Body of pancreas (tissue), 4 donors: Measurements from ENCODE around the gene FGF22. TPM values are rescaled to one million over a fixed set of nuclear protein-coding genes. Genes with fewer than 3 reads are reported as not detected.

Experiments
- ATAC-seq: fragments of 150-250 bp; one replicate; pipeline ENCODE4 v1.9.1; 2016
- DNase-seq, 4 donors: peaks; one replicate each; pipeline ENCODE4 v3.0.0-alpha.2; 2019
- H3K27ac ChIP-seq, 4 donors: fragments of 200-600 bp; sonication (generic); 1 replicate in 3 of 4; 2 replicates in 1 of 4; pipeline versions ENCODE4 v1.5.1 to v1.6.1; 2016 to 2019; ENCODE audit warnings: mild to moderate bottlenecking in 1 of 4, mixed read lengths in 1 of 4, moderate library complexity in 1 of 4
- H3K27me3 ChIP-seq, 2 donors: fragments of 200-600 bp; sonication (generic); one replicate each; pipeline ENCODE4 v1.6.0; 2016; ENCODE audit warnings: mild to moderate bottlenecking in 1 of 2
- H3K36me3 ChIP-seq, 2 donors: fragments of 200-600 bp; sonication (generic); replicated peaks in 1 of 2; 2 replicates each; pipeline ENCODE4 v1.5.1; 2016; ENCODE audit warnings: low read depth in 2 of 2; ENCODE audit not compliant: insufficient read depth in 1 of 2
- H3K4me1 ChIP-seq: fragments of 200-600 bp; sonication (generic); one replicate; pipeline ENCODE4 v1.6.0; 2016
- H3K4me3 ChIP-seq, 2 donors: fragments of 200-600 bp; sonication (generic); 1 replicate in 1 of 2; 2 replicates in 1 of 2; pipeline ENCODE4 v1.5.1; 2016 to 2019
- H3K9me3 ChIP-seq, 3 donors: fragments of 200-600 bp; sonication (generic); 1 replicate in 2 of 3; 2 replicates in 1 of 3; pipeline ENCODE4 v1.5.1; 2016
- CTCF ChIP-seq, 7 experiments: fragments of 450-650 bp in 4 of 7; fragments of 200-600 bp in 3 of 7; sonication (generic) in 3 of 7; IDR thresholded peaks; one replicate each; pipeline ENCODE4 v1.5.1; 2016 to 2019; ENCODE audit warnings: antibody characterized with exemption in 7 of 7
- POLR2A ChIP-seq, 3 donors: fragments of 450-650 bp; IDR thresholded peaks; one replicate each; pipeline ENCODE4 v1.6.1; 2016; ENCODE audit warnings: antibody characterized with exemption in 3 of 3, mild to moderate bottlenecking in 2 of 3
- WGBS, 2 donors: methylation state at CpG; one replicate each; pipeline ENCODE4 v1.1.5; 2017; 5-methylcytosine and 5-hydroxymethylcytosine counted together
- intact Hi-C: fragments of 100-400 bp; cut with DNase I; formaldehyde crosslinking; loops from one replicate; pipeline ENCODE4 v1.15.1; 2023
- total RNA-seq, 2 donors: library from RNA; depleted of rRNA; stranded (reverse); fragments of >200 nt; gene quantifications; one replicate each; pipeline ENCODE4 v1.1.0, GENCODE V29; 2016

The FGF22 gene
- total RNA-seq, 2 donors from 2014 or later, result not detected

DNA sequence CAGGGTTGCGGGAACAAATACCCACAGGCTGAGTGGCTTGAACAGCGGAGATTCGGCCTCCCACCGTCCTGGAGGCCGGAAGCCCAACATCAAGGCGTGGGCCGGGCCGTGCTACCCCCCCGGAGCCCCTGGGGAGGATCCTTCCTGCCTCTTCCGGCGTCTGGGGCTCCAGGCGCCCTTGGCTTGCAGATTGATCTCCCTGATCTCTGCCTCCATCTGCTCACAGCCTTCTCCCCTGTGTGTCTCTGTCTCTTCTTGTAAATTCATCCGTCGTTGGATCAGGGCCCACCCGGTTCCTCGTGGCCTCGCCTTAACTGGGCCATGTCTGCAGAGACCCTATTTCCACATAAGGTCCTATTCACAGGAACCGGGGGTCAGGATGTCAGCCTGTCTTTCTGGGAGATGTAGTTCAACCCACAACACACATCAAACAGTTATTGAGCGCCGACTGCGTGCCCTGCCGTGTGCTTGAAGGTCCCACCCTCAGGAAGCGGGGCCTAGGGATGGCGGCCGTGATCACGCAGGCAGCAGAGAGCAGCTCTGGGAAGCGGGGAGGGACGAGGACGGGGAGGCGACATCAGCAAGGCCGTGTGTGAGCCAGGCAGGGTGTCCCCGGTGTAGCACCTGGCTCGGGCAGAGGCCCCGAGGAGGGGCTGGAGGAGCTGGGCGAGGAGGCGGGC lies 28.7 kb upstream of the FGF22 start:
- peaks cover 5% of the 10 kb centered on the region for H3K4me1 ChIP-seq
- no peak for TF ChIP-seq CTCF (IDR thresholded peaks at IDR 0.05)
- no peak for TF ChIP-seq POLR2A (IDR thresholded peaks at IDR 0.05)
- DNase-seq, result peak in 2 of 4 donors; percentile 35 to 39
- H3K4me3 ChIP-seq, result no peak overlapping the region
- 31 to 64% methylated on average over 24 to 36 of the region's 36 CpGs for WGBS, 2 donors
- intact Hi-C loops, result no loop called here
- no peaks in the 10 kb centered on the region for H3K27me3 ChIP-seq
- no peaks in the 10 kb centered on the region for H3K36me3 ChIP-seq
- ATAC-seq, result peak; percentile 38
- H3K27ac ChIP-seq, result no peak overlapping the region
- H3K9me3 ChIP-seq, result no peaks in the 10 kb centered on the region

DNA sequence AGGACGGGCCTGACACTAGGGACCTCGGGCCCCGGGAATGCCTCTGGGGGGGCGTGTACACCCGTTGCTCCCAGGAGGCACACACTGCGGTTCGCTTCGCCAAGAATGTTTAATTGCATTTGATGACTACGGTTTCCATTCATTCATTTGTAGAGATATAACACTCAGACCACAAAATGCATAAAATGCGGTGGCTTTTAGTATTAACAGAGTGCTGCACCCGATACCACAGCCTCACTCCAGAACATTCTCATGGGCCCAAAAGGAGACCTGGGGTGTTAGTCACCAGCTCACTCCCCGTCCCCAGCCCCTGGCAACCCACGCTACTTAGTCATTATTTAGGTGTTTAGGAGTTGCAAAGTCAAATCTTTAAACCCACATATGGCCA lies 28.2 kb upstream of the FGF22 start:
- H3K27me3 ChIP-seq, result no peaks in the 10 kb centered on the region
- ATAC-seq, result no peak
- intact Hi-C loops, result no loop called here
- WGBS, 2 donors, result 48 to 83% methylated on average over 6 to 13 of the region's 13 CpGs
- no peak overlapping the region for H3K4me3 ChIP-seq
- no peak for DNase-seq
- TF ChIP-seq CTCF (IDR thresholded peaks at IDR 0.05), result no peak
- no peaks in the 10 kb centered on the region for H3K36me3 ChIP-seq
- H3K9me3 ChIP-seq, result no peaks in the 10 kb centered on the region
- peaks cover 5% of the 10 kb centered on the region for H3K4me1 ChIP-seq
- no peak overlapping the region for H3K27ac ChIP-seq

- no peaks in the 10 kb centered on the region for H3K27me3 ChIP-seq
- DNase-seq, result no peak
- H3K36me3 ChIP-seq, result no peaks in the 10 kb centered on the region
- intact Hi-C loops, result no loop called here
- no peak overlapping the region for H3K4me3 ChIP-seq
- peaks cover 5% of the 10 kb centered on the region for H3K4me1 ChIP-seq
- no peak overlapping the region for H3K27ac ChIP-seq
- TF ChIP-seq POLR2A (IDR thresholded peaks at IDR 0.05) (no peak), CTCF (IDR thresholded peaks at IDR 0.05) (no peak)
- ATAC-seq, result no peak
- H3K9me3 ChIP-seq, result no peaks in the 10 kb centered on the region
- WGBS, 2 donors, result 94 to 97% methylated on average over 14 to 32 of the region's 33 CpGs
Measured at GRCh38 chr19:612941-613340, 26.7 kb upstream of the FGF22 start.

GRCh38 chr19:613732-614567 lies 25.7 kb upstream of the FGF22 start:
- H3K27me3 ChIP-seq, result no peaks in the 10 kb centered on the region

GRCh38 chr19:615619-616018 lies 24.1 kb upstream of the FGF22 start:
- peak in 1 of 7 experiments; percentile 11 for TF ChIP-seq CTCF (IDR thresholded peaks at IDR 0.05)
- TF ChIP-seq POLR2A (IDR thresholded peaks at IDR 0.05), result no peak
- ATAC-seq, result peak; percentile 34
- 32 to 92% methylated on average over 2 to 33 of the region's 33 CpGs for WGBS, 2 donors

More at GRCh38 chr19:613732-614567, 25.7 kb upstream of the FGF22 start:
- no peaks in the 10 kb centered on the region for H3K9me3 ChIP-seq
- peaks cover 5% of the 10 kb centered on the region for H3K4me1 ChIP-seq
- peaks cover 0 to 6% of the 10 kb centered on the region in 2 donors for H3K36me3 ChIP-seq
- no peak for TF ChIP-seq POLR2A (IDR thresholded peaks at IDR 0.05)
- 65 to 86% methylated on average over 24 to 42 of the region's 54 CpGs for WGBS, 2 donors
- H3K4me3 ChIP-seq, result no peak overlapping the region
- H3K27ac ChIP-seq, result no peak overlapping the region
- intact Hi-C loops, result no loop called here
- DNase-seq (no peak), ATAC-seq (no peak)

More at GRCh38 chr19:615619-616018, 24.1 kb upstream of the FGF22 start:
- Histone ChIP-seq H3K27ac (no peak overlapping the region), H3K36me3 (peaks cover 0 to 8% of the 10 kb centered on the region in 2 donors), H3K4me1 (peaks cover 5% of the 10 kb centered on the region), H3K9me3 (no peaks in the 10 kb centered on the region), H3K4me3 (no peak overlapping the region), H3K27me3 (no peaks in the 10 kb centered on the region)
- intact Hi-C loops, result no loop called here
- DNase-seq, result peak in 2 of 4 donors; percentile 30 to 35
